GM18867 (cell line): Measurements from ENCODE around the gene GRB7.
A peak's percentile ranks its signal among the peaks of the same experiment; 100 is the strongest.

Experiments used
- ATAC-seq: cut with Tn5 transposase; IDR thresholded peaks from one replicate; pipeline ENCODE4 v1.9.1; 2021; ENCODE audit warnings: mild to moderate bottlenecking, moderate library complexity; ENCODE audit not compliant: unreplicated experiment

The GRB7 gene

DNA sequence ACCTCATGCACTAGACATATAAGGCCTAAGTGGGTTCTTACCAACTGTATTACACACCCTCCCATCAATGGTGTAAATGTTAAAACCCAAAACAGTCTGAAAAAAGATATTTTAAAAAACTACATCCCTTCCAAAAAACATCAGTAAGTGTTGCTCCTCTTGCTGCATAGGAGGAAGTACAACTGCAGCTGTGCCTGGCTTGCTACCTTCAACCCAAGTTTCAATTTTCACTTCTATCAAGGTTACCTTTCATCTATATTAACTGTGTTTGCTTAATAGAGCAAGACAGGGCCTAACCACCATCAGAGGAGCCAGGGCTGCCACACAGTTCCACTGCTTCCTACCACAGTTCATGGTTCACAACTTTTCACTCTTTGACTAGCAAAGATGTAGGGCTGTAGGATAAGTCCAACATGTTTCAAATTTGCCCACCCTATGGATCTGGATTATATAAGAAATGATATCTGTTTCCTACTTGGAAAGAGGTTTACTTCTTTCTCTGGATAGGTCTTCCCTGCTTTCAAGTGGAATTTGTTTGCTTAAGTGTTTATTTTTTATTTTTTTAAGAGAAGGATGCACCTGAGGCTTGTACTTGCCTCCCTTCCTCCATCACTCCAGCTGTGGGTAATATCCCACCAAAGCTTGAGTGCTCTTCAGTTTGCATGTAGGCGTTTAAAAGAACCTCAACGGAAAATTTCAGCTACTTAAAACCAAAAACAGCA, 56.7 kb downstream of the GRB7 start:
- ATAC-seq = peak; percentile 83
